ENCODE results near the gene PLXNA2.

GRCh38 chr1:208188607-208189006, 55.6 kb downstream of the PLXNA2 start:
- no peak for TF ChIP-seq CTCF (IDR thresholded peaks at IDR 0.05)
- no peak for TF ChIP-seq POLR2A (IDR thresholded peaks at IDR 0.05)
